HuH-7 (cell line): Measurements from ENCODE around the gene TLL2.

ENCODE experiments used
- DNase-seq: peaks from one replicate; pipeline ENCODE4 v3.0.0; 2011; ENCODE audit warnings: low spot score

Gene TLL2

DNA sequence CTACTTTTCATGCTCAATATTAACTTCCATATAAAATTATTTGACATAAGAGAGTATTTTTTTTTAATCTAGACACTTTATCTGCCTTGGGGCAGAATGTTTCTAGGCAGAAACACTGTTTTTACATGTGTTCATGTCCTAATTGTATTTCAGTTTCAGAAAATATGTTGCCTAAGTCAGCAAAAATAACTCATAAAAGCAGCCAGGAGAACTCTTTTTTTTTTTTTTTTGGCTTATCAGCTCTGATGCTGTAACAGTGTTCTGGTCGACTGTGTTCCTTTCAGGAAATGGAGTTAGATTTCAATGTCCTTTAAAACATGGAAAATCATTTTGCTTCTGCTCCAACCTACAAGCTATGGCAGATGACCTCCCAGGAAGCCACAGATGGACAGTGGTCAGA lies 91.7 kb downstream of the TLL2 start:
- no peak for DNase-seq

DNA sequence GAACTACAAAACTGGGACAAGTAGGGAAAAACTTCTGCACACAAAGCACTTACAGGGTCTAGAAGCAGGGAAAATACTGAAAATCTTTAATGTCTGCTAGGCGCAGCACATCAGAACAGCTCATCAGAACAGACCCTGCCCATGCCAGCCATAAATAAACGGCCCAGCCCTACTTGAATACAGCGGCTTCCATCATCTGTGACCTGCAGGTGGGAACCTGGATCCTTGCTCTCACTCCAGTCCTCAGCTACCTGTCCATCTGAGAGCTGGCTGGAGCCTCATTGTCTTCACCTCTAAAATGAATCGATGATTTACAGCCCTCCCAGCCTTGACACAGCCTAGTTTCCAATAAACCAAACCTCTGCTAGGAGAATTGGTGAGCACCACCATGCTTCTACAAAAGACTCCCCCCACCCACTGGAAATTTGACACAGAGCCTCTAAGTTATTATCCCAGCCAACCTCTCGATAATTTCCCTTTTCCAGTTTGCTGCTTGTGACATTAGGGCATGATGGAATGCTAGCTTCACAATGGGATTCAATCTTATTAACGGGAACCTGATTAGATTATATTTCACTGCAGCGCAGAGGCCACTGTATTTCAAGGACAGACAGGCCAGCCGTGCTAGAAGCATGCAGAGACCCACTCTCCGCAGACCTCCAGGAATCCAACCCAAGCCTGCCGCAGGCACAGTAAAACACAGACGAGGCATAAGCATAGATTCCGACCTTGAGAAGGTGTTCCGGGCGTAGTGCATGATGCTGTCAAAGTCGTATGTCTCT lies 93.3 kb downstream of the TLL2 start:
- no peak for DNase-seq

DNA sequence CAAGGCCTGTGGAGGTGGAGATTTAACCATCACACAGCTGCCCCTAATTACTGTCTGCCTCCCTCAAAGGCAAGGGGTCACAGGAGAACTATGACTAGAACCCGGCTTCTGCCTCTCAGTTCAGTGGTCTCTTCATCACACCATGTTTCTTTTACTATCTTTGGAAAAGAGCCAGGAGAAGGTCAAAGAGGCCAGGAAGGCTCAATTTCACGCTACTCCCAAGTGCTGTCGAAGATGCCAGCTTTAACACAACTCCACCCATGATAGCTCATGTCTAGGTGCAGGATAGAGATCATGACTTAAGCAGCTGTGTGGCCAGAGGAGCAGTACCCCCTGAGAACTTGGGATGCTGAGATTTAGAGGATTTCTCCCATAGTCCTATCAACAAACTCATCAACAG lies 94.4 kb downstream of the TLL2 start:
- no peak for DNase-seq

DNA sequence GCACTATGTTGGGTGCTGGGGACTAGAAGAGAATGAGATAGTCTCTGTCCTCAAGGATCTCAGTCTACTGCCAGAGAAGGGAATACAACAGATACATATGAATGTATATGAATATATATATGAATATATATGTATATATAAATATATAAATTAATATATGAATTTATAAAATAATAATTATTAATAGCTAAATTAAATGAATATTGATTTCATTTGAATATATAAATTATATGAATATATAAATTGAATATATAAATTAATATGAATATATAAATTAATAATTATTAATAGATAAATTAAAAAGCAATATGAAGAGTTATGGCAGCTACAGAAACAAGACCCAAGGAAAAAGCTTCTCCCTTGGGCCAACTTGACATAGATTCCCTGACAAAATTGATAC lies 95.1 kb downstream of the TLL2 start:
- DNase-seq: no peak

DNA sequence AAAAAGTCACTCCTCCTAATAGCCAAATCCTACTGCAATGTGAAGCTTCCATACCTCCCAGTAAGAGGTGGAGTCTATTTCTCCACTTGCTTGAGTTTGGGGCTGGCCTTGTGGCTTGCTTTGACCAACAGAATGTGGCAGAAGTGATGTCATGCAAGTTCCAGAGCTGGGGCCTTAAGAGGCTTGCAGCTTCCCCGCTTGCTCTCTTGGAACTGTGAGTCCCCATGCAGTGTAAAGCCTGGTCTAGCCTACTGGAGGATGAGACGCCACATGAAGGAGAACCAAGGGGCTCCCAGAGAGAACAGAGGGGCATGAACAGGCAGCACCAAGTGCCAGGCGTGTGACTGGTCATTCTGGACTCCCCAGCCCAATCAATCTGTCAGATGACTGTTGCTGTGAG lies 96.3 kb downstream of the TLL2 start:
- DNase-seq: no peak

DNA sequence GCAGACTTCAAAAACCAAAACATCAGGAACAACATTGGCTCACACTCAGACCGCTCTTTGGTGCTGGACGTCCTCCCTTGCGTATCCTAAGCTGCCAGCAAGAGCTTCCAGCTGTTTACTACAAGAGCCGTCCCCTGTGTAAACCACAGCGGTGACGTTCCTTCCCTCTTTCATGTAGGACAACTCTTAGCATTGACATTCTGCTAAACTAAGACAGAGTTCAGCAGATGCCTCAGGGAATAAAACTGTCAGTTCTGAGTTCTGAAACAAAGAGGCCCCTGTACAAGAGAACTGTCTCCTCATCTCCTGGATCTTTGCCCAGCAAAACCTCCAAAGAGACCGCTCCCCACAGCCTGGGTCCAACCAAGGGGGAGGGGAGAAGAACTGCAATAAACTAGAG lies 97.1 kb downstream of the TLL2 start:
- DNase-seq: no peak

DNA sequence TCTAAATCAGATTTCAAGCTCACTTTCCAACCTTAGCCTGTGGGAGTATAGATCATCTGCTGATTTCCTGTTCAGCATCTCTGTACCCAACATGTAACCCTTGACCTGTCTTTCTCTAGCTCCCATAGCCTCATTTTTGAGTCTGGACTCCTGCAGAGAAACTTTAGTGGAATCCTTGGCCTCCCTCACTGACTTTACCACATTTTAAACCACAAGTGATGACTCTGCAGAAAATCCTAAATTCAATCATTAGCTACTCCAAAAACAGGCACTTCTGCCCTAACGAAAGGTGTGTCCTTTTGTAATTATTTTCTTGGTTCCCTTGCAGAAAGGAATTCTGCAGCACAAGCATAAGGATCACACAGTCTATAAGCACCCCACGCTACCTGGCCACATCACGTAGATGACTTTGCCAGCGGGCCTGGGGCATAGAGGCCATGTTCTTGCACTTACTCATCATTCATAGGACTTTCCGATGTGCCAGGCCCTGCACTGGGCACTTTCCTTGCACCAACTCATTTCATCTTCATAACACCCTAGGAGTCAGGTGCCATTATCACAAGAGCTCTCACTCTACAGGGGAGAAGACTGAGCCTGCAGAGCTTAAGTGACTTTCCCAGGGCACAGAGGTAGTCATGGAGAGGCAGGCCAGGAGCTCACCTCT lies 97.7 kb downstream of the TLL2 start:
- DNase-seq: no peak

DNA sequence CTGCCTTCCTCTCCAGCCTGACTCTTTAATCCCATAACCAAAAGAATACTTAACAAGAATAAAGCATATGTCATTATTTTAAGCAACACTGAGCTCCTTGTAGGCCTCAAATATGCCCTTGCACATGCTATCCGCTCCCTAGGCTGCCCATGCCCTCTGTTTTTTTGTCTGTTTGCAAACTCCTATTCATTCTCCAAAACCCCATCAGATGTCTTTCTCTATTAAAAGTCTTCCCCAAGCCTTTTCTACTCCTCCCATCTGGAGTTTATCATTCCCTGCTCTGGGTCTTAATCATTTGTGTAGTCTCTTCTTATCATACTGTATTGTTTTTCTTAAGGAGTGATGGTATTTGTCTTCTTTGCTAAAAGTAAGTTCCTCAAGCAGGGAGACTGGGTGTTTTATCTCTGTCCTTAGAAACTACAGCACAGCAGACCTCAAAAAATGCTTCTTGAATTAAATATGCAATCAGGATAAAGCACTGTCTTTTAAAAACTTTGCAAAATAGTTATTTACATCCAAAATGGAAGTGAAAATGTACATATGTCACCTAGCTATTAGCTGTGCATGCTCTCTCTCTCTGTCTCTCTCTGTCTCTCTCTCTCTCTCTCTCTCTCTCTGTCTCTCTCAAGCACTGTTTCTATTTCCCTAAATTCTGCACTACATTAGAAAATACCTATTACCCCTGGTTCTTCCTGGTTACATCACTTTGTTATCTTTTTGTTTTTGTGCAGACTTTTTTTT lies 98.4 kb downstream of the TLL2 start:
- DNase-seq: no peak

DNA sequence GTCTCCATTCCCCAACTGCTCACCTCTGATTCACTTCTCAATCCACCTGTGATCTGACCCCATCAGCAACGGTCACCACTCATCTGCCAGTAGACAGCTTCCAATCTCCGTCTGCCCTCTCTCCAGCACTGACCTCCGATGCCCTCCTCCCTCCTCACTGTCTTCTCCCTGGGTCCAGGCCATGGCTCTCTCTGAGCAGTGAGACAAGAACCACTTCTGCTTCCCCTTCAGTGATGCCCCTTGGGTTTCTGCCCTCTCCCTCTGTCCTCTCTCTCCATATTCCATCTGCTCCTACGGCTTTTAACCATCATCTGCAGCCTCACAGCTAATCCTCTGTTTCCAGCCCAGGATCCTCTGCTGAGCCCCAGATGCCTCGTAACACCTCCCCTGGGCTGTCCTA lies 99.4 kb downstream of the TLL2 start:
- DNase-seq: no peak

DNA sequence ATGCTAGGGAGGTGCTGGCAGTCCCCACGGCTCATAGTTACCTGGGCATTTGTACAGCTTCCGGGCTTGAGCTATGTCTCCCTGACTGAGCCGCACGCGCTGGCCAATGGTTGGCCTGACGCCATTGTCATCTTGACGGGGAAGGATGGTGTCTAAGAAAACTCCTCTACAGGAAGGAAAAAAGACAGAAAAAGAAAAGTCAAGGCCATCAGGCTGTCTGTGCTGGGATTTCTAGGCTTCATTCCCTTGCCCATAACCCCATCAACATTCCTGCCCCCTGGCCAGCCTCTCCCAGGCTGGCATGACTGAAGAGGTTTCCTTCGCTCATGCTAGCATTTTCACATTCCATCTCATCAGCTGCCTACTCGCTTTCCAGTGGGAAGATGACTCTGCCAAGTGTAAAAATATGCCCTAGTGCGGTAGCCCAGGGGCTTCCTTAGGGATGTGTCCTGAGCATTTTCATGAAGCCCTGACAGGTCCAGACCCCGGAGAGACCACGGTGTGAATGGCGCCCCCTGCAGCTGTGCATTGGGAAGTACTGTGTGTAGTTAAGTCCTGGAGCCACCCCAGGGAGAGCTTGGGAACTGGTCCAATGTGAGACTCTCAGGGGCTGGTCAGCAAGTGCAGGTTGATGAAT lies 100.5 kb downstream of the TLL2 start:
- DNase-seq: no peak

DNA sequence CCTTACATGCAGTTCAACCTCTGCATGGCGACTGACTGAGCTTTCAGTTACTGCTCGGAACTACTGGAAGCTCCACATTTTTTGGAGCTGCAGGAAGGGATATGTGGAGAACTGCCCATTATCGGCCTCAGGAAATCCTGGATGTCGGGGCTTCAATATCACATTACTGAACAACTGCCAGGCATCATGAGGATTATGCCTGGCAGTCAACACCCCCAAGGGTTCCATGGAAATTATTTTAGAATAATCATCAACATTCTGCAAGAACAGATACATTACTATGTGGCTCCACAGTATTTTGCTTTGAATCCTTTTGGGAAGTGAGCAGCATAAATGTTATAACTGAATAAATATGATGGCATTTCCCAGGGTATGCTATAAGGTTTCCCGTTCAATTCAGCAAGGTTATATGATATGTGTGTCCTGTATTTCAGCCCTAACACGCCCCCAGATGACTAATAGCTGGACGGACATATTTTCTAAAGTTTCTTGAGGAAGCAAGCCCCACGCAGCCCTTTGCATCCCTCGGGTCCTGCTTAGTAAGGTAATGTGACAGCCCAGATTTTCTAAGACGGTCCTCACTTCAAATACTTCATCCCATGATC lies 101.9 kb downstream of the TLL2 start:
- DNase-seq: no peak

DNA sequence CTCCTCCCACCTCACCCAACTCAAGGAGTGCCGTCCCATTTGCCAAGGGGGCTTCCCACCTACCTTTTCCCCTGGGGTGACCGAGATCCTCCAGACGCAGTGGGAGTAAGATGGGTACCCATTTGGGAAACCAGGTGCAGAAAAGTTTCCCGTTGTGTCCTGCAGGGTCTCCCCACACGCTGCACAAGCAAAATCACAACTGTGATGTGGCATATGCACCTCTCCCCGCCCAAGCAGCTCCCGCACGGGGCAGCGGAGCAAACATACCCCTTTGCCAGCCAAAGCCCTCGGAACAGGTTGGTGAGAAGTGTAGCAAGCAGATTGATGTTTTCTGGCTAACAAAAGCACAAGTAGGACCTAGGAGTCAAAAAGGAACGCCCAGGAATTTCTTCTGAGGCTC lies 103.4 kb downstream of the TLL2 start:
- no peak for DNase-seq

DNA sequence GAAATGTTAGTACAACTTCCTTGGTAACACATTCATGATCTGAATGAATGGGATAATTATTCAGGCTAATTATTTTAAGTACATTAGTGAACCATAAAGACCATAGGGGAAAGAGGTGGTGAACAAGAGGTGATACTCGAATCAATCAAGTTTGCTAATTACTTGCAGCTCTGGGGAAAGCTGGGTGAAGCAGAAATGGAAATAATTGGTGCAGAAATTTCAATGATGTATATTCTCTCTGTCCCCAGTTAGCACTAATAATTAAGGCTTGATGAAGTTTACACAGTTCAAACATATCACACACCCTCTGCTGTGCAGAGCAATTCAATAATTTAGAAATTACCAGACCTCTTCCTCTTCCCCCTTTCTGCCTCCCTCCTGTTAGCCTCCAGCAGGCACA lies 105.5 kb downstream of the TLL2 start:
- DNase-seq: no peak

DNA sequence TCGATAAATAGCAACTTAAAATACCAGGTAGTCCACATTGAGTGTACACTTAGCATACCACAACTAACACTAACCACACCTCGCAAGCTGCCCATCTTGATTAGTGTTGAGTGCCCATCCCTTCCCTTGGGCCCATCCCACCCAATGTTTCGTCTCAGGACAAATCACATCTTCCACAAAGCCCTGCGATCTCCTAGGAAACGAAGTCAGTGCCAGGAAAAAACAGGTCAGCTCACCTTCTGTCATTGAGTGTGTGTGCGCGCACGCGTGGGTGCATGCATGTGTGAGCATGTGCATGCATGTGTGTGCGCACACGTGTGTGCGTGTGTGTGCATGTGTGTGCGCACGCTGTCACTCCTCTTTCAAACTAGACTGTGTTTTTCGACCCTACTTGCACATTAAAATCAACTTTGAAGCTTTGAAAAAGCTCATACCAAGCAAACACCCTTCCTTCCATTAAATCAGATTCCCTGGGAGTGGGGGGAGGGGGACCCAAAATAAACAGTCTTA lies 106.1 kb downstream of the TLL2 start:
- no peak for DNase-seq

DNA sequence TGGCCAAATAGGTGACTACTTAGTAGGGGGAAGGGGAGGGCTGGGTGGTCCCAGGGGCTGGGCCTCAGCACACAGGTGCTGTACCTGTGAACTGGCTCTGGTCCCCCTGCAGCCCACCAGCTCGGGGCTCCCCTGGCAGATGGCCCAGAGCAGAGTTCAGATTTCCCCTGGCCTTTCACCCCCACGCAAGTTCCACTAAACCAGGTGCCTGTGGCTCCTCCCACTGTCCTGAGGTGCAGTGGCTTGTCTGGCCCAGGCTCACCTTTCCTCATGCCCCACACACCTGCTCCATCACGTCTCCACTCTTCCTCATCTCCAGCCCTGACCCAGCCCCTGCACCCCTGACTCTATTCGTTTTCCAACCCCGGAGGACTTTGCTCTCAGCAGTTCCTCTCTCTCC lies 107.6 kb downstream of the TLL2 start:
- DNase-seq: no peak

DNA sequence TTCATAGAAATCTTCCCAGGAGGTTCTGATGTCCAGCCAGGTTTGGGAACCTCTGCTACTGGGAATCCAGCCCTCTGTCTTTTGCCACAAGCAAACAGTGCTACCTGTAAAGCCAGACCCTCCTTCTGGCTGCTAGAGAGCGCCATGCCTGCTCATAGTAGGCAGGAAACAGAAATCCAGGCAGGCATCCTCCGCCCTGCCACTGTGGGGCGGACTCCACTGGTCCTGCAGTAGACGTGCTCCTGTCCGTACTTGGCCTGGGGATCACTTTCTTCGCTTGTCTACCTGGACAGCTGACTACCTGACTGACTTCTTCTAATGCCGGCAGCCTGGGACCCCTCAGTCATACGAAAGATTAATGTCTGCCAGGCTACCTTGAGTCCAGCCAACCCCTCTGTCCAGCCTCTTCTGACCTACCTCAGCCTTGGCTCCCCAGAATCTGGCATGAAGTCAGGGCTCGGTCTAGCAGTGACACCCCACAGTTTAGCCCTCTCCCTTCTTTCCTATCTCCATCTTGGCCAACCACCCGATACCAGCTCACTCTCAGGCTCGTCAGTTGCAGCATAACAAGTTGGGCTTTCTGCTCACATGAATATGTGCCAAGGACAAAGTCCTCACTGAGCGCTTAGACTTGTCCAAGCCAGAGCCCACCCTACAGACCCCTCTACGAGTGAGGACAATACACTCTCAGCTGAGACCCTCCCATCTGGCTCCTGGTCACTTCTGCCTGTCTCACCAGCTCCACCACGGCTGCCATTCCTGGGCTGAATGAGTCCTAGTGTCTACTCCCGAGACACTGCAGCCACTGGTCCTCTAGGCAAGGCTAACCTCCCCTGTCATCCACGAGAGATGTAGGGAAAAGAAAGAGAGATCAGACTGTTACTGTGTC lies 111.1 kb downstream of the TLL2 start:
- no peak for DNase-seq

DNA sequence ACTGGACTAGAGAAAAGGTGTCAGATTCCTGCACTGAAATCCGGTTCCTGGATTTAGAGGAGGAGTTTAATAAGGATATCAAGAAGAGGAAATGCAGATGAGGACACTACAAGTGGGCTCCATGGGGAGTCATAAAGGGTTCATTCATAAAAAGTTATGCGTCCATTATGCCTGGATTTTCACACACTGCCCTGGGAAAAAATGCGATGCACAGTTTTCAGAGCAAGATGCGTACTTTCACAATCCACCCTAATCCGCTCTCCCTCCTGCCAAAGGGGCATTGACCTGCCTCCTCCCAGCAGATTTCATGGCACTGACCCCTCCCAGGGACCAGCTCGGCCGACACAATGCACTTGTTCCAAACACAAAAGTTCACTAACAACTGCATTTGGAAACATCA lies 112.7 kb downstream of the TLL2 start:
- no peak for DNase-seq

DNA sequence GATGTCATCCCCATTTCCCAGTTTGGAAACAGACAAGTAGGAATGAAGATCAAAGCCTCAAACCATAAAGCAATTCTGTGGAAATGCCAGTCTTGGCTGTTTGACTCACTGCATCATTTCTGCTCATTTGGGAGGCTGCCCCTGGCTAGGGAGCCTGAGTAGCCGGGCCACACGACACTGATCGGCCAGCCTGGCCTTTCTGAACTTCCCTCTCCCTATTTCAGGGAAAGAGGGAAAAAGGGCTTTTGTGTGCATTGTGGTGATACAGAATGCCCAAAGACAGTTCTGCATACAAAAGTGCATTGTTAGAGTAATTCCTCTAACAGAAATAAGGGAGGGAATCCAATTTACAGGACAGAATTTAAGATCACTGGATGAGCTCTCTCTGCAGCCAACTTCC lies 113.3 kb downstream of the TLL2 start:
- no peak for DNase-seq

DNA sequence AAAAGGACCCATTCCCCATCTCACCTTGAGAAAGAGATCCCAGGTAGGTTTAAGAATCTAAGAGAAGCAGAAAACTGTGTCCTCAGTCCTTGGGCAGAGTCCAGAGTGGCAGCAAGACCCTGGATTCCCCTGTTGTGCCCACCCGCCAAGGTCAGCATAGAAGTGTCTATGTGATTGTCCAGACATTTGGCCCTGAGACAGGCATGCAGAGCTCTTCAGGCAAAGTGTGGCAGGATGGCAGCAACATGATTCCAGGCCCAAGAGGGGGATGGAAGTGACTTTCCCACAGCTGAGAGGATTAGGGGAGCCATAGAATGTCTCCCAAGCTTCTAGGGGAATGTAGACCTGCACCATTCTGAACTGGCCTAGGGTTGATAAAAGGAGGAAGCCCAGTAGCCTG lies 115.8 kb downstream of the TLL2 start:
- DNase-seq: no peak

DNA sequence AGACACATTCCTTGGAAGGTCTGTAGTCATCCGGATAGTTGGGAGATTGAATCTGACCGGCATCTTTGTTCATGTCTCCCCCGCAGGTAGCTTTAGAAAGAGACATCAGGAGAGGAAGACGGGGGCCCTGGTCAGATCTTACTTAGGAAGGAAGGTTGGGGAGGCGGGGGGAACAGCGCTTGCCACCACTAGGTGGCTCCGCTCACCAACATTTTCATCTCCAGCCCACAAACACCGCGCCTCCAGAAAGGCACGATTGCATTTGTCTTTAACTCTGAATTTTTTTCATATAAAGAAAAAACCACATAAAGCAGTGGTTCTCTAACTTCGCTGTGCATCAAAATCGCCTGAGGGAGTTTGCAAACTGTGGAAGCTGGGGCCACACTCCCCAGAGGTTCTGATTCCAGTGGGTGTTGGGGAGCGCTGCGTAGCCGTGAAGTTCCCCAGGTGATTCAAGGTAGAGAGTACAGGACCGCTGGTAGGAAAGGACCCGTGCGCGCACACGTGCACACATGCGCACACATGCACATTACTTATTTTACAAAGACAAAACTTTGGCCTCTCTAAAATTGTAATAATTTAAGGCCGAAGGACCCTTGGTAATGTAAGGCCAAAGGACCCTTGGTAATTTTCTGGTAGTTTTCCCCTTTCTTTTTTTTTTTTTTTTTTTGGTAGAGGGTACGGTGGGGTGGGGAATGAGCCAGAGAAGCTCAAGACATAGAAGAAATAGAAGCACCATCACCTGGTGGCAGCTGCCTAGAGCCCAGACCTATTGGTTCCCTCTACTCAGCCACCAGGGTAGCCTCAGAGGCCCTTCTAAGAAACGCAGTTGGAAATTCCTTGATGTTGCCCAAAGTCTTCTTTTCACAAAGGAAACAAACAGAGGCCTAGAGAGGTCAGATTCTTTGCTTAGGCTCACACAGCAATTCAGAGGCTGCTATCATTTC lies 117.5 kb downstream of the TLL2 start:
- peak; percentile 78 for DNase-seq
